Effector CD4-positive, alpha-beta T cell (primary cell): Measurements from ENCODE around the gene DOC2A.
"Not testable (repeated sequence)": the region's sequence is repeated elsewhere in the genome, so short reads cannot be mapped to it uniquely, and the experiment has no call there.

Experiments
- DNase-seq: peaks from one replicate; pipeline ENCODE4 v3.0.0-alpha.2; 2020

Gene DOC2A

DNA sequence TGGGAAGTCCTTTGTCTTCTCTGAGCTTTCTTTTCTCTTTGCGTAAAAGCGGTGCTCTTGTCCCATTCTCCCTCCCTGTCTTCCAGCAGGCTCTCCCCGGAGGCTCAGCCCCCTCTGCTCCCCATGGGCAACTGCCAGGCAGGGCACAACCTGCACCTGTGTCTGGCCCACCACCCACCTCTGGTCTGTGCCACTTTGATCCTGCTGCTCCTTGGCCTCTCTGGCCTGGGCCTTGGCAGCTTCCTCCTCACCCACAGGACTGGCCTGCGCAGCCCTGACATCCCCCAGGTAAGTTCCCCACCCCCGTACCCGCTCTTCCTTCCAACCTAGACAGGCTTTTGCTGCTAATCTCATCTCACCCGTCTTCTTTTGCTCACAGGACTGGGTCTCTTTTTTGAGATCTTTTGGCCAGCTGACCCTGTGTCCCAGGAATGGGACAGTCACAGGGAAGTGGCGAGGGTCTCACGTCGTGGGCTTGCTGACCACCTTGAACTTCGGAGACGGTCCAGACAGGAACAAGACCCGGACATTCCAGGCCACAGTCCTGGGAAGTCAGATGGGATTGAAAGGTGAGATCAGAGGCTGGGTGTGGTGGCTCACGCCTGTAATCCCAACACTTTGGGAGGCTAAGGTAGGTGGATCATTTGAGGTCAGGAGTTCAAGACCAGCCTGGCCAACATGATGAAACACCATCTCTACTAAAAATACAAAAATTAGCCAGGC, 47.6 kb downstream of the DOC2A start:
- no peak for DNase-seq

DNA sequence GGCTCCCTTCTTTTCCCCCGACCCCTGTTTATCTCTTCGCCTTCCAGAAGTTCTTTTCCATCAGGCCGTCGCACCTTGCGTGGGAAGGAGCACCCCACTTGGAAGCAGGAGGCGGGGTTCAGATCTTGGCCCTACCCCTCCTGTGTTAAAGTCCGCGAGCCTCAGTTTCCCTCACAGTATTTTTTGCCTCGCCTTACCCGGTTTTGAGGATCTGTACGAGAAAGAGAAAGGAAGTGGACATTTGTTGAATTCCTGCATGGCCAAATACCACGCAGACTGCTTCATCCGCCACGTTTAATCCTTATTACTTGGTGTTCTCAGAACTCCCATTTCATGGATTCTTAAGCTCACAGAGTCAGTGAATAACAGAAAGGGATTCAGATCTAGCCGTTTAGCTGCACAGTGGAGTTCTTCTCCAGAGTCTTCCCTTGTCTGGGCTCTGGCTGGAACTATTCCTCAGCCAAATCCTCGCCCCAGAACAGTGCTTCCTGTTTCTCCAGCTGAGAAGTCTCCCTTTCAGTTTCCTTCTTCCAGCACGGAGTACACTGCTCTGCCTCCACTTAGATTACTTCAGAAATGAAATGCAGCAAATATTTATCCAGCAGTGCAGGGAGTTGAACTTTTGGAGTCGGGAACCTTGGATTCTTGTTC, 48.4 kb downstream of the DOC2A start:
- no peak for DNase-seq

DNA sequence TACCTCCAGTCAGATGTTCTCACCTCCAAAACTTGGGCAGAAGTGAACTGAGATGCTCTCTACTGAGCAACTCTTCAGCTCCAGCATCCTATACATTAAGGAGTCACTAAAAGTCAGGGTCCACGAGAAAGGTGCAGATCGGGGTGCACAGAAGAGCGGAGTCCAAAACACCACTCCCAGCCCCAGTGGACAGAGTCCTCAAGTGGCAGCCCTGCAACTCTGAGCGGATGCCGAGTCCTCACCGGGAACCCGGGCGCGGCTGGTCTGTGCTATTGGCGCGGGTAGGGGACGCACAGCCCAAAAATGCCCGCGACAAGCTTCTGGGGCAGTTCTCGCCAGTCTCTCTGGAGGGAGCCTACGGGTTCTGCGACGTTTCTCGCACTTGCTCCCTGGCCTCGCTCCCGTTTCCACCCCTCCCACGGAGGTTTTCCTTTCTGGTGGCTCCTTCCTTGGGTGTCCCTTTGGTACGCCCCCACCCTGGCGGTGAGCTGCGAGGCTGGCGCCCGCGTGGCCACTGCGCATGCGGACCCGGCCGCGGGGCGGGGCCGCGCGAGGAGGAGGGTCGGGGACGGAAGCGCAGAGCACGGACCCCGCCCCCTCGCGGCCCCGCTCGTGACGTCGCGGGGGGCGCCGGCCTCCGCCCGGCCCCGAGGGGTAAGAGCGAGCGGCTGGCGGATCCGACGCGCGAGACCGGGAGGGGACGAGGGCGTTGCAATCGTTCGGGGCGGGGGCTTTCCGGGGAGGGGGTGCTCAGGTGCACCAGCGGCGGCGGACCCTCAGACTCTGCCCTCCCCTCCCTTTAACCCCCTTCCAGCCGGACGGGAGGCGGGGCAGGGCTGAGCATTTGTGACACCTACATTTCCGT, 49.1 kb downstream of the DOC2A start, which contains the start of gene TMEM219:
Gene TMEM219 (plus strand): TSS at position 601 of the 865 bp plus-strand sequence. CDS start 1,065 bp downstream, outside the sequence.
- peak; percentile 89 for DNase-seq

DNA sequence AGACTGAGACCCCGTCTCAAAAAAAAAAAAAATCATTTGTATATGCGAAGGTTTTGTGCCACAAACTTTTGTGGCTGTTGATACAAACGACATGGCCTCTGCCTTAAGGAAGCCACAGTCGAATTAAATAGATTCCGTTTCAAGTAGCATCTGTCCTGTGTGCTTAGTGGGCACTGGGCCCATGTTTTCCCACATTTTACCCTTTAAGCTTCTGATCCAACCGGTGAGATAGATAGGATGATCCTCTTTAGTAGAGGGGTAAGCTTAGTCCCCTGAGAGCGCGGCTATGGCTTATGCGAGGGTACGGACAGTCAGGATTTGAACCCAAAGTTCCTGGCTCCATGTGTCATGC, 49.7 kb downstream of the DOC2A start:
- DNase-seq = no peak

DNA sequence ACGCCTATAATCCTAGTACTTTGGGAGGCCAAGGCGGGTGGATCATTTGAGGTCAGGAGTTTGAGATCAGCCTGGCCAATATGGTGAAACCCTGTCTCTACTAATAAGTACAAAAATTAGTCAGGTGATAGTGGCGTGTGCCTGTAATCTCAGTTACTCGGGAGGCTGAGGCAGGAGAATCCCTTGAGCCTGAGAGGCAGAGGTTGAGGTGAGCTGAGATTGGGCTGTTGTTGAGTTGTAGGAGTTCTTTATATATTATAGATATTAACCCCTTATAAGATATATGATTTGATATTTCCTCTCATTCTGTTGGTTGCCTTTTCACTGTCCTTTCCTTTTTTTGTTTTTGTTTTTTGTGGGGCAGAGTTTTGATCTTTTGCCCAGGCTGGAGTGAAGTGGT, 51.0 kb downstream of the DOC2A start:
- not testable (repeated sequence) for DNase-seq

DNA sequence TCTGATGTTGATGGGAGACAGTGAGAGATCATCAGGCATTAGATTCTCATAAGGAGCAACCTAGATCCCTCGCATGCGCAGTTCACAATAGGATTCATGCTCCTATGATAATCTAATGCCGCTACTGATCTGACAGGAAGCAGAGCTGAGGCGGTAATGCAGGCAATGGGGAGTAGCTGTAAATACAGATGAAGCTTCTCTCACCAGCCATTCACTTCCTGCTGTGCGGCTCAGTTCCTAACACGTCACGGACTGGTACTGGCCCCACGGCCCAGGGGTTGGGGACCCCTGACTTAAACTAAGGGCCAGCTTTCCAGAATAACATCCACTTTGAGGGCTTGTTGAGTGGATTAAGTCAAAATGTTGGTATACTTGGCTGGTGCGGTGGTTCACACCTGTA, 51.5 kb downstream of the DOC2A start:
- no peak for DNase-seq

DNA sequence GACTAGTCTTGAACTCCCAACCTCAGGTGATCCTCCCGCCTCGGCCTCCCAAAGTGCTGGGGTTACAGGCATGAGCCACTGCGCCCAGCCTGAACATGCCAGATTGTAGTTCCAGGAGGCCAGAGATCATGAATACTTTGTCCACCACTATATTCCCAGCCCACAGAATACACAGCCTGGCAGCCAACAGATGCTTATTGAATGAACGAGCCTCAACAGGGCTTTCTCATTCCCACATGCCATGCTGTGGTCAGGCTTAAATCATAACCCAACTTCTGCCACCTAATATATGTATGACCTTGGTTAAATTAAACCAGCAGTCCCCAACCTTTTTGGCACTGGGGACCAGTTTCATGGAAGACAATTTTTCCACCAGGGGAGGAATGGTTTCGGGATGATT, 52.1 kb downstream of the DOC2A start:
- no peak for DNase-seq
